SK-N-SH treated with all-trans-retinoic acid at 6 μM for 48 hours (cell line): Measurements from ENCODE around the gene ANKRD7.

Experiments
- CREB5 ChIP-seq: fragments of 250-450 bp; sonication (Bioruptor Pico); IDR thresholded peaks from 2 replicates; pipeline ENCODE4 v1.5.1; 2020; ENCODE audit warnings: low read depth, mild to moderate bottlenecking, moderate library complexity
- CSRNP3 ChIP-seq: fragments of 250-450 bp; sonication (Bioruptor Pico); IDR thresholded peaks from 2 replicates; pipeline ENCODE4 v1.5.1; 2021; ENCODE audit warnings: mild to moderate bottlenecking, moderate library complexity
- PPARA ChIP-seq: fragments of 250-450 bp; sonication (Bioruptor Pico); IDR thresholded peaks from 2 replicates; pipeline ENCODE4 v1.5.0; 2020; ENCODE audit warnings: mild to moderate bottlenecking, borderline replicate concordance
- SNAI2 ChIP-seq: fragments of 250-450 bp; sonication (Bioruptor Pico); IDR thresholded peaks from 2 replicates; pipeline ENCODE4 v1.5.0; 2020; ENCODE audit warnings: mild to moderate bottlenecking, moderate library complexity
- TCF4 ChIP-seq: fragments of 250-450 bp; sonication (Bioruptor Pico); IDR thresholded peaks from 2 replicates; pipeline ENCODE4 v1.8.0; 2021; ENCODE audit warnings: mild to moderate bottlenecking, moderate library complexity, borderline replicate concordance
- TOX ChIP-seq: fragments of 250-450 bp; sonication (Bioruptor Pico); IDR thresholded peaks from 2 replicates; pipeline ENCODE4 v1.8.0; 2021; ENCODE audit warnings: mild to moderate bottlenecking, moderate library complexity, borderline replicate concordance
- ZFP3 ChIP-seq: fragments of 250-450 bp; sonication (Bioruptor Pico); IDR thresholded peaks from 2 replicates; pipeline ENCODE4 v1.5.0; 2020; ENCODE audit warnings: mild to moderate bottlenecking, moderate library complexity
- ZFP30 ChIP-seq: fragments of 450-650 bp; formaldehyde crosslinking; IDR thresholded peaks from 2 replicates; pipeline ENCODE4 v1.5.0; 2022; ENCODE audit warnings: mild to moderate bottlenecking, moderate library complexity
- ZNF565 ChIP-seq: fragments of 450-650 bp; formaldehyde crosslinking; conservative IDR thresholded peaks from 2 replicates; pipeline ENCODE4 v1.5.0; 2020; ENCODE audit warnings: low read depth, mild to moderate bottlenecking, moderate library complexity
- ZNF8 ChIP-seq: fragments of 450-650 bp; formaldehyde crosslinking; IDR thresholded peaks from 2 replicates; pipeline ENCODE4 v1.5.0; 2020; ENCODE audit warnings: mild to moderate bottlenecking, moderate library complexity

GRCh38 chr7:118217210-118217619 lies 7.3 kb upstream of the ANKRD7 start:
- TF ChIP-seq TOX: no peak
- no peak for TF ChIP-seq ZNF8
- no peak for TF ChIP-seq ZFP30 (CRISPR knock-in tag)
- no peak for TF ChIP-seq CREB5 (CRISPR knock-in tag)
- TF ChIP-seq CSRNP3 (CRISPR knock-in tag): no peak
- no peak for TF ChIP-seq PPARA (CRISPR knock-in tag)
- TF ChIP-seq ZFP3 (CRISPR knock-in tag): no peak
- no peak for TF ChIP-seq TCF4
- no peak for TF ChIP-seq SNAI2 (CRISPR knock-in tag)
- TF ChIP-seq ZNF565 (CRISPR knock-in tag): no peak
